ENCODE data around the gene FNDC7. TPM values are rescaled to one million over a fixed set of nuclear protein-coding genes. Genes with fewer than 3 reads are reported as not detected.

Gene FNDC7
- total and polyA plus RNA-seq, 9 of the 15 experiments (the other 6 are each of a cell fraction or from before 2014, with no cell fraction given): not detected

DNA sequence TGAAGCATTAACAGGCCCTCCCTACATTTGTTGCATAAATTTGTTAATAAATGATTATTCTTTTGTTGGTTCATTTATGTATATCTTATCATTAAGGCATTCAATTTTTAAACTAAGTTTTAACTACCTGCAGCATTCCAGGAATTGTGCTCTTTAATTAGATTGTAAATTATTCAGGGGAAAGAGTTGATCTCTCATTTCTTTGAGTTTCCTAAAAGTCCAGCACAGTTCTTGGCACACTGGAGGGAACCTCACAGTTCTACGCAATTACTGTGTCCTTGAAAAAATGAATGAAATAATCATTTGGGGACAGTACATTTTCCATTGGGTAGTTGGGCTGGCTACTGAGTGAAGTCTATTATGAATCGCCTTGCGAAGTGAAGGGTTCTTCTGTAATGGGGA is 33.3 kb downstream of the FNDC7 start (continued):
- TF ChIP-seq, protein P1, sequence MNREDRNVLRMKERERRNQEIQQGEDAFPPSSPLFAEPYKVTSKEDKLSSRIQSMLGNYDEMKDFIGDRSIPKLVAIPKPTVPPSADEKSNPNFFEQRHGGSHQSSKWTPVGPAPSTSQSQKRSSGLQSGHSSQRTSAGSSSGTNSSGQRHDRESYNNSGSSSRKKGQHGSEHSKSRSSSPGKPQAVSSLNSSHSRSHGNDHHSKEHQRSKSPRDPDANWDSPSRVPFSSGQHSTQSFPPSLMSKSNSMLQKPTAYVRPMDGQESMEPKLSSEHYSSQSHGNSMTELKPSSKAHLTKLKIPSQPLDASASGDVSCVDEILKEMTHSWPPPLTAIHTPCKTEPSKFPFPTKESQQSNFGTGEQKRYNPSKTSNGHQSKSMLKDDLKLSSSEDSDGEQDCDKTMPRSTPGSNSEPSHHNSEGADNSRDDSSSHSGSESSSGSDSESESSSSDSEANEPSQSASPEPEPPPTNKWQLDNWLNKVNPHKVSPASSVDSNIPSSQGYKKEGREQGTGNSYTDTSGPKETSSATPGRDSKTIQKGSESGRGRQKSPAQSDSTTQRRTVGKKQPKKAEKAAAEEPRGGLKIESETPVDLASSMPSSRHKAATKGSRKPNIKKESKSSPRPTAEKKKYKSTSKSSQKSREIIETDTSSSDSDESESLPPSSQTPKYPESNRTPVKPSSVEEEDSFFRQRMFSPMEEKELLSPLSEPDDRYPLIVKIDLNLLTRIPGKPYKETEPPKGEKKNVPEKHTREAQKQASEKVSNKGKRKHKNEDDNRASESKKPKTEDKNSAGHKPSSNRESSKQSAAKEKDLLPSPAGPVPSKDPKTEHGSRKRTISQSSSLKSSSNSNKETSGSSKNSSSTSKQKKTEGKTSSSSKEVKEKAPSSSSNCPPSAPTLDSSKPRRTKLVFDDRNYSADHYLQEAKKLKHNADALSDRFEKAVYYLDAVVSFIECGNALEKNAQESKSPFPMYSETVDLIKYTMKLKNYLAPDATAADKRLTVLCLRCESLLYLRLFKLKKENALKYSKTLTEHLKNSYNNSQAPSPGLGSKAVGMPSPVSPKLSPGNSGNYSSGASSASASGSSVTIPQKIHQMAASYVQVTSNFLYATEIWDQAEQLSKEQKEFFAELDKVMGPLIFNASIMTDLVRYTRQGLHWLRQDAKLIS (CRISPR knock-in tag; IDR thresholded peaks at IDR 0.05): no peak
- TF ChIP-seq TRIM24 (IDR thresholded peaks at IDR 0.05) (0 out of 4 replicates have a peak, but pooled peaks of 1 of the 2 experiments have one; percentile 10), IFI16 (CRISPR knock-in tag; IDR thresholded peaks at IDR 0.05) (0 out of 2 replicates have a peak, but pooled peaks have one; percentile 35), ZNF133 (CRISPR knock-in tag; IDR thresholded peaks at IDR 0.05) (0 out of 2 replicates have a peak, but pooled peaks have one; percentile 59), BMI1 (IDR thresholded peaks at IDR 0.05; ENCODE audit: low read length) (no peak), TEAD1 (CRISPR knock-in tag; IDR thresholded peaks at IDR 0.05) (peak in 1 of 2 experiments; percentile 84; a peak in 1 of 4 replicates), ZNF134 (CRISPR knock-in tag; conservative IDR thresholded peaks at IDR 0.05) (0 out of 2 replicates have a peak, but pooled peaks have one; percentile 33), SMARCA5 (IDR thresholded peaks at IDR 0.05) (0 out of 2 replicates have a peak, but pooled peaks have one; percentile 18), TEAD2 (tag; IDR thresholded peaks at IDR 0.05) (peak; percentile 28; the same call in 1 of the 2 replicates), U2AF2 (optimal IDR thresholded peaks at IDR 0.05; ENCODE audit: low read depth, low read length) (no peak), ZNF780A (CRISPR knock-in tag; IDR thresholded peaks at IDR 0.05) (no peak), HNRNPK (IDR thresholded peaks at IDR 0.05; ENCODE audit: low read depth, low read length, poor library complexity, severe bottlenecking) (no peak), ZZZ3 (IDR thresholded peaks at IDR 0.05) (no peak), ZNF668 (CRISPR knock-in tag; IDR thresholded peaks at IDR 0.05) (0 out of 2 replicates have a peak, but pooled peaks have one; percentile 19), ASH1L (IDR thresholded peaks at IDR 0.05; ENCODE audit: borderline replicate concordance, low read depth, partially characterized antibody) (no peak), KDM2B (CRISPR knock-in tag; IDR thresholded peaks at IDR 0.05) (no peak)
- TF ChIP-seq, protein P2, sequence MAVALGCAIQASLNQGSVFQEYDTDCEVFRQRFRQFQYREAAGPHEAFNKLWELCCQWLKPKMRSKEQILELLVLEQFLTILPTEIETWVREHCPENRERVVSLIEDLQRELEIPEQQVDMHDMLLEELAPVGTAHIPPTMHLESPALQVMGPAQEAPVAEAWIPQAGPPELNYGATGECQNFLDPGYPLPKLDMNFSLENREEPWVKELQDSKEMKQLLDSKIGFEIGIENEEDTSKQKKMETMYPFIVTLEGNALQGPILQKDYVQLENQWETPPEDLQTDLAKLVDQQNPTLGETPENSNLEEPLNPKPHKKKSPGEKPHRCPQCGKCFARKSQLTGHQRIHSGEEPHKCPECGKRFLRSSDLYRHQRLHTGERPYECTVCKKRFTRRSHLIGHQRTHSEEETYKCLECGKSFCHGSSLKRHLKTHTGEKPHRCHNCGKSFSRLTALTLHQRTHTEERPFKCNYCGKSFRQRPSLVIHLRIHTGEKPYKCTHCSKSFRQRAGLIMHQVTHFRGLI (CRISPR knock-in tag; IDR thresholded peaks at IDR 0.05): peak; percentile 58; the same call in 1 of the 2 replicates
- TF ChIP-seq, protein P3, sequence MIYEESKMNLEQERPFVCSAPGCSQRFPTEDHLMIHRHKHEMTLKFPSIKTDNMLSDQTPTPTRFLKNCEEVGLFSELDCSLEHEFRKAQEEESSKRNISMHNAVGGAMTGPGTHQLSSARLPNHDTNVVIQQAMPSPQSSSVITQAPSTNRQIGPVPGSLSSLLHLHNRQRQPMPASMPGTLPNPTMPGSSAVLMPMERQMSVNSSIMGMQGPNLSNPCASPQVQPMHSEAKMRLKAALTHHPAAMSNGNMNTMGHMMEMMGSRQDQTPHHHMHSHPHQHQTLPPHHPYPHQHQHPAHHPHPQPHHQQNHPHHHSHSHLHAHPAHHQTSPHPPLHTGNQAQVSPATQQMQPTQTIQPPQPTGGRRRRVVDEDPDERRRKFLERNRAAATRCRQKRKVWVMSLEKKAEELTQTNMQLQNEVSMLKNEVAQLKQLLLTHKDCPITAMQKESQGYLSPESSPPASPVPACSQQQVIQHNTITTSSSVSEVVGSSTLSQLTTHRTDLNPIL (CRISPR knock-in tag; IDR thresholded peaks at IDR 0.05): no peak
- TF ChIP-seq, protein P4, sequence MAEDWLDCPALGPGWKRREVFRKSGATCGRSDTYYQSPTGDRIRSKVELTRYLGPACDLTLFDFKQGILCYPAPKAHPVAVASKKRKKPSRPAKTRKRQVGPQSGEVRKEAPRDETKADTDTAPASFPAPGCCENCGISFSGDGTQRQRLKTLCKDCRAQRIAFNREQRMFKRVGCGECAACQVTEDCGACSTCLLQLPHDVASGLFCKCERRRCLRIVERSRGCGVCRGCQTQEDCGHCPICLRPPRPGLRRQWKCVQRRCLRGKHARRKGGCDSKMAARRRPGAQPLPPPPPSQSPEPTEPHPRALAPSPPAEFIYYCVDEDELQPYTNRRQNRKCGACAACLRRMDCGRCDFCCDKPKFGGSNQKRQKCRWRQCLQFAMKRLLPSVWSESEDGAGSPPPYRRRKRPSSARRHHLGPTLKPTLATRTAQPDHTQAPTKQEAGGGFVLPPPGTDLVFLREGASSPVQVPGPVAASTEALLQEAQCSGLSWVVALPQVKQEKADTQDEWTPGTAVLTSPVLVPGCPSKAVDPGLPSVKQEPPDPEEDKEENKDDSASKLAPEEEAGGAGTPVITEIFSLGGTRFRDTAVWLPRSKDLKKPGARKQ (CRISPR knock-in tag; IDR thresholded peaks at IDR 0.05): peak; percentile 72; the same call in 1 of the 2 replicates
- TF ChIP-seq, protein P5, sequence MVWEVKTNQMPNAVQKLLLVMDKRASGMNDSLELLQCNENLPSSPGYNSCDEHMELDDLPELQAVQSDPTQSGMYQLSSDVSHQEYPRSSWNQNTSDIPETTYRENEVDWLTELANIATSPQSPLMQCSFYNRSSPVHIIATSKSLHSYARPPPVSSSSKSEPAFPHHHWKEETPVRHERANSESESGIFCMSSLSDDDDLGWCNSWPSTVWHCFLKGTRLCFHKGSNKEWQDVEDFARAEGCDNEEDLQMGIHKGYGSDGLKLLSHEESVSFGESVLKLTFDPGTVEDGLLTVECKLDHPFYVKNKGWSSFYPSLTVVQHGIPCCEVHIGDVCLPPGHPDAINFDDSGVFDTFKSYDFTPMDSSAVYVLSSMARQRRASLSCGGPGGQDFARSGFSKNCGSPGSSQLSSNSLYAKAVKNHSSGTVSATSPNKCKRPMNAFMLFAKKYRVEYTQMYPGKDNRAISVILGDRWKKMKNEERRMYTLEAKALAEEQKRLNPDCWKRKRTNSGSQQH (CRISPR knock-in tag; IDR thresholded peaks at IDR 0.05): no peak
